Mesothelial cell of epicardium (in vitro differentiated cells): ENCODE results near the gene SHCBP1L. TPM values are rescaled to one million over a fixed set of nuclear protein-coding genes. Genes with fewer than 3 reads are reported as not detected.

Source experiments
- DNase-seq, 2 experiments: peaks; one replicate each; pipeline ENCODE4 v3.0.0; 2021; ENCODE audit warnings: low spot score in 2 of 2; ENCODE audit not compliant: unreplicated experiment in 2 of 2
- H3K27ac Mint-ChIP-seq: 2 replicates; pipeline ENCODE4 v1.8.0; 2021; ENCODE audit warnings: mixed read lengths
- H3K27me3 Mint-ChIP-seq: 2 replicates; pipeline ENCODE4 v1.8.0; 2021; ENCODE audit warnings: low read depth, mixed read lengths
- H3K36me3 Mint-ChIP-seq: 2 replicates; pipeline ENCODE4 v1.8.0; 2021; ENCODE audit warnings: mixed read lengths
- H3K4me1 Mint-ChIP-seq: 2 replicates; pipeline ENCODE4 v1.8.0; 2021; ENCODE audit warnings: mixed read lengths
- H3K4me3 Mint-ChIP-seq: 2 replicates; pipeline ENCODE4 v1.8.0; 2021; ENCODE audit warnings: mild to moderate bottlenecking, moderate library complexity, mixed read lengths
- H3K9me3 Mint-ChIP-seq: 2 replicates; pipeline ENCODE4 v1.8.0; 2021; ENCODE audit warnings: mixed read lengths
- CTCF ChIP-seq: fragments of 200-600 bp; sonication (generic); IDR thresholded peaks from one replicate; pipeline ENCODE4 v1.5.0; 2021; ENCODE audit warnings: antibody characterized with exemption; ENCODE audit not compliant: unreplicated experiment
- total RNA-seq: library from RNA; stranded (reverse); gene quantifications from 3 replicates; pipeline ENCODE4 v1.2.1, GENCODE V29; 2021

Gene SHCBP1L
- total RNA-seq, 1 donor from 2014 or later = not detected

DNA sequence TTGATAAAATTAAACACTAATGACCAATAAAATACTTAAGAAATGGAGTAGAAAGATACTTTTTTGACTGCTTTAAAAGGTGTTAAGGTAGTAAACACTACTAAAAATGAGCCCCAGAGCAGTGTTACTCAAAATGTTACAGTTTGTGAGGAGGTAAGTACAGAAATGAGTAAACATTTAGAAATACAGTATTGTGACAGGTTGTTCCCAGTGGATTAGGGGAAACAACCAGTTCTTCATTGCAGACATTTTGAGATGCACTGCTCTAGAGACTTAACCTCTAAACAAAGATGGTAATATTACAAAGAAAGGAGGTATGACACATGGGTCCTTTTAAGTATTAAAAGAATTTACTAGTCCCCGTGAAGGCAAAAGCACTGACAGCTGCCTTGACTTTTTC is 101.1 kb downstream of the SHCBP1L start:
- H3K36me3 Mint-ChIP-seq = peaks cover 58% of the 10 kb centered on the region
- no peak overlapping the region for H3K4me3 Mint-ChIP-seq

GRCh38 chr1:182850319-182850718 is 102.6 kb downstream of the SHCBP1L start:
- peaks cover 59% of the 10 kb centered on the region for H3K36me3 Mint-ChIP-seq
- no peaks in the 10 kb centered on the region for H3K9me3 Mint-ChIP-seq
- no peaks in the 10 kb centered on the region for H3K4me1 Mint-ChIP-seq

More for the DNA sequence above, 101.1 kb downstream of the SHCBP1L start:
- H3K27ac Mint-ChIP-seq = no peak overlapping the region
- H3K27me3 Mint-ChIP-seq = no peaks in the 10 kb centered on the region
- H3K4me1 Mint-ChIP-seq = no peaks in the 10 kb centered on the region
- TF ChIP-seq CTCF = no peak
- no peaks in the 10 kb centered on the region for H3K9me3 Mint-ChIP-seq
- no peak for DNase-seq

More at GRCh38 chr1:182850319-182850718, 102.6 kb downstream of the SHCBP1L start:
- no peak for TF ChIP-seq CTCF
- DNase-seq = no peak
- Mint-ChIP-seq H3K4me3 (no peak overlapping the region), H3K27me3 (no peaks in the 10 kb centered on the region), H3K27ac (no peak overlapping the region)

Other genes starting within 250 kb of the SHCBP1L start
- 3.9 to 5.8 TPM (median 4.9 TPM) in 3 replicates for gene NPL, start 163.4 kb downstream of the SHCBP1L start, total RNA-seq
- gene DHX9, start 113.8 kb downstream of the SHCBP1L start, total RNA-seq = 230 to 250 TPM (median 241 TPM) in 3 replicates
- 164 to 170 TPM (median 168 TPM) in 3 replicates for gene LAMC1, start 70.3 kb upstream of the SHCBP1L start, total RNA-seq
- gene LAMC2, start 233.1 kb upstream of the SHCBP1L start, total RNA-seq = 9.2 to 10.4 TPM (median 9.9 TPM) in 3 replicates